Kidney (tissue), 14 donors: ENCODE data around the gene STK38L. TPM values are rescaled to one million over a fixed set of nuclear protein-coding genes. Genes with fewer than 3 reads are reported as not detected.
A peak's percentile ranks its signal among the peaks of the same experiment; 100 is the strongest.

Source experiments
- DNase-seq, 5 donors: peaks; one replicate each; pipeline ENCODE4 v3.0.0-alpha.2; 2013 to 2020
- FAIRE-seq: peaks from 2 replicates; lab custom pipeline; 2012; peaks lifted over from hg19 to GRCh38; lab: Jason Lieb, UNC
- H3K27ac ChIP-seq, 2 donors: one replicate each; pipeline ENCODE4 v1.7.0; 2013; ENCODE audit warnings: low read depth in 2 of 2, low read length in 2 of 2, inconsistent platforms in 1 of 2
- H3K27me3 ChIP-seq: one replicate; pipeline ENCODE4 v1.7.1; 2013; ENCODE audit warnings: low read length, inconsistent platforms; ENCODE audit not compliant: control insufficient read depth, insufficient read depth
- H3K36me3 ChIP-seq, 3 donors: one replicate each; pipeline versions ENCODE4 v1.7.0 to v1.7.1; 2013; ENCODE audit warnings: low read length in 3 of 3, control low read depth in 1 of 3, inconsistent platforms in 1 of 3; ENCODE audit not compliant: insufficient read depth in 3 of 3, control insufficient read depth in 2 of 3
- H3K4me1 ChIP-seq, 3 donors: one replicate each; pipeline versions ENCODE4 v1.7.0 to v1.7.1; 2013; ENCODE audit warnings: low read length in 3 of 3, inconsistent platforms in 1 of 3, low read depth in 1 of 3; ENCODE audit not compliant: control insufficient read depth in 2 of 3, insufficient read depth in 2 of 3
- H3K4me3 ChIP-seq, 3 donors: one replicate each; pipeline versions ENCODE4 v1.7.0 to v1.8.1; 2013; ENCODE audit warnings: low read length in 3 of 3, control low read depth in 1 of 3, inconsistent platforms in 1 of 3
- H3K9ac ChIP-seq, 3 donors: one replicate each; pipeline versions ENCODE4 v1.7.0 to v1.7.1; 2013; ENCODE audit warnings: low read length in 3 of 3, control low read depth in 1 of 3, inconsistent platforms in 1 of 3
- H3K9me3 ChIP-seq, 3 donors: one replicate each; pipeline versions ENCODE4 v1.7.0 to v1.7.1; 2013; ENCODE audit warnings: low read length in 3 of 3, control low read depth in 1 of 3, inconsistent platforms in 1 of 3; ENCODE audit not compliant: control insufficient read depth in 2 of 3, insufficient read depth in 1 of 3
- CTCF ChIP-seq: IDR thresholded peaks from 3 replicates; pipeline ENCODE4 v1.5.1; 2012; ENCODE audit warnings: mild to moderate bottlenecking, moderate library complexity, borderline replicate concordance; ENCODE audit not compliant: insufficient read depth; ENCODE audit errors: extremely low read depth
- intact Hi-C: fragments of 100-400 bp; cut with DNase I; formaldehyde crosslinking; loops from one replicate; pipeline ENCODE4 v1.11.1; 2022
- polyA plus RNA-seq: library from polyadenylated mRNA; stranded (reverse); fragments of 350-450 nt; fragmentation: Illumina TruSeq; extraction: RNeasy Lipid Tissue Mini Kit (QIAGEN cat#74804); gene quantifications from one replicate; pipeline ENCODE4 v1.2.3, GENCODE V29; 2014; ENCODE audit warnings: low read depth, low replicate concordance; ENCODE audit not compliant: insufficient read depth
- total RNA-seq: library from RNA; stranded (reverse); fragmentation: NEBNext Ultra II Directional; extraction: Animal tissue kit (Norgen Biotek cat#: 25700); gene quantifications from one replicate; pipeline ENCODE4 v1.2.1, GENCODE V29; 2021
- donor health status: control.
- donor health status: control.
- donor health status: control.
- donor health status: control.
- donor health status: control.
- donor health status: DM: yes; HTN: yes; CAD: no.
- donor health status: Normal renal cell carcinoma (clear cell type).

Gene STK38L
- total and polyA plus RNA-seq, 2 donors from 2014 or later, result 5.2 to 43.6 TPM

DNA sequence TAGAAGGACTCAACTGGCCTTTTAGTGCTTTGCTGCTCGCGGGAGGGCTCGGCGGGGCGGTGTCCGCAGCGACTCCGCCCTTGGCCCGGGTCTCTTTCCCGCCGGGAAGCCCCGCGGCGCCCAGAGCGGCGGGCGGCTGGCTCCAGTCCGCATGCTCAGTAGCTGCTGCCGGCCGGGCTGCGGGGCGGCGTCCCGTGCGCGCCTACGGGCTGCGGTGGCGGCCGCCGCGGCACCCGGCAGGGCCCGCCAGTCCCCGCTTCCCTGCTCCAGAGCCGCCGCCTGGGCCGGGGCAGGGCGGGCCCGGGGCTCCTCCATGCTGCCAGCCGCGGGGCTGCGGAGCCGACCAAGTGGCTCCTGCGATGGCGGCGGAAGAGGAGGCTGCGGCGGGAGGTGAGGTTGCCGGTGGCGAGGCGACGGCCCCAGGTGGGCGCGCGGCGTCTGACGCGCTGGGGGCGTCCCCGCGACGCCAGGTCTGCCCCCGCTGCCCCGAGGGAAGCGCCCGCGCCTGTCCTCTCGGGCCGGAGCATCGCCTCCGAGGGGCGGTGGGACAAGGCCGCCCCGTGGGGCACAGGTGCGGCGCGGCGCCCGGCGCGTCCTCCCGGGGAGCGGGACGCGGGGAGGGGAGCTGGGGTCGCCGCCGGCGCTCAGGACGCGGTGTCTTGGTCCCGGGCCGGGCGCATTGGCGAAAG is 88.8 kb downstream of the STK38L start, which contains the start of gene BMAL2:
TSS of gene BMAL2 (plus strand) at position 123 of the 689 bp plus-strand sequence. CDS start at position 360, 237 bp downstream.
- no peak for TF ChIP-seq CTCF
- H3K9ac ChIP-seq, result peak within 1 kb of the TSS in 2 of 3 donors; percentile 25 to 29
- peak within 1 kb of the TSS; percentile 42 to 57 (median 54) for H3K4me3 ChIP-seq
- no peaks in the 10 kb centered on the region for H3K9me3 ChIP-seq
- intact Hi-C loops, result no loop called here
- H3K4me1 ChIP-seq, result peaks cover 0 to 5% (median 3%) of the 10 kb centered on the region in 3 donors
- FAIRE-seq (no peak), DNase-seq (peak; percentile 43 to 75 (median 63))
- H3K27me3 ChIP-seq, result no peaks in the 10 kb centered on the region
- H3K36me3 ChIP-seq, result peaks cover 0 to under 1% (median 0%) of the 10 kb centered on the region in 3 donors
- H3K27ac ChIP-seq, result no peak within 1 kb of the TSS

GRCh38 chr12:27333403-27334009 is 89.4 kb downstream of the STK38L start:
- DNase-seq, result peak in 4 of 5 donors; percentile 37 to 75 (median 41)
- Histone ChIP-seq H3K27me3 (no peaks in the 10 kb centered on the region), H3K4me3 (peak overlapping the region; percentile 42 to 57 (median 46)), H3K36me3 (no peaks in the 10 kb centered on the region), H3K4me1 (peaks cover 0 to 5% (median 3%) of the 10 kb centered on the region in 3 donors), H3K27ac (no peak overlapping the region), H3K9ac (peak overlapping the region in 2 of 3 donors; percentile 25 to 29), H3K9me3 (no peaks in the 10 kb centered on the region)
- TF ChIP-seq CTCF, result no peak
- intact Hi-C loops, result no loop called here
- FAIRE-seq, result no peak

- DNase-seq (peak in 2 of 5 donors; percentile 12 to 14), FAIRE-seq (no peak)
- Histone ChIP-seq H3K36me3 (no peaks in the 10 kb centered on the region), H3K4me3 (peak overlapping the region; percentile 42 to 57 (median 46)), H3K4me1 (peaks cover 0 to 5% (median 3%) of the 10 kb centered on the region in 3 donors), H3K27me3 (no peaks in the 10 kb centered on the region), H3K27ac (no peak overlapping the region), H3K9ac (peak overlapping the region in 1 of 3 donors; percentile 25), H3K9me3 (no peaks in the 10 kb centered on the region)
- intact Hi-C loops, result no loop called here
- TF ChIP-seq CTCF, result no peak
Observed at GRCh38 chr12:27334042-27334720, 90.1 kb downstream of the STK38L start.
